GM18499 (cell line): Measurements from ENCODE around the gene DNAJC5G.
"Not testable (repeated sequence)": the region's sequence is repeated elsewhere in the genome, so short reads cannot be mapped to it uniquely, and the experiment has no call there.

Source experiments
- ATAC-seq: cut with Tn5 transposase; IDR thresholded peaks from one replicate; pipeline ENCODE4 v1.9.1; 2021; ENCODE audit warnings: moderate number of reproducible peaks; ENCODE audit not compliant: insufficient read depth, unreplicated experiment

DNAJC5G gene

GRCh38 chr2:27272537-27273522 is 2.4 kb upstream of the DNAJC5G start:
- ATAC-seq: not testable (repeated sequence)

GRCh38 chr2:27278010-27278409 is 2.8 kb downstream of the DNAJC5G start:
- no peak for ATAC-seq

- ATAC-seq: no peak
These were observed 5.6 kb downstream of the DNAJC5G start for GRCh38 chr2:27280826-27281225.

- ATAC-seq: no peak
These were observed 6.2 kb downstream of the DNAJC5G start for GRCh38 chr2:27281442-27281841.

GRCh38 chr2:27281855-27282559 is 6.8 kb downstream of the DNAJC5G start, which contains the start of gene TRIM54:
Gene TRIM54, plus strand, starts transcription at chr2:27282429. Its CDS starts 303 bp downstream, at chr2:27282732.
- ATAC-seq: no peak

GRCh38 chr2:27282892-27283291 is 7.7 kb downstream of the DNAJC5G start:
- no peak for ATAC-seq

- no peak for ATAC-seq
These were observed 9.8 kb downstream of the DNAJC5G start for GRCh38 chr2:27284996-27285395.

- no peak for ATAC-seq
These were observed 10.2 kb downstream of the DNAJC5G start for GRCh38 chr2:27285481-27285880.

GRCh38 chr2:27288610-27289009 is 13.4 kb downstream of the DNAJC5G start:
- ATAC-seq: no peak

- no peak for ATAC-seq
These were observed 15.3 kb downstream of the DNAJC5G start for GRCh38 chr2:27290549-27290948.

GRCh38 chr2:27291865-27292264 is 16.6 kb downstream of the DNAJC5G start:
- ATAC-seq: no peak

GRCh38 chr2:27294928-27295327 is 19.7 kb downstream of the DNAJC5G start:
- no peak for ATAC-seq

GRCh38 chr2:27296481-27296880 is 21.2 kb downstream of the DNAJC5G start:
- ATAC-seq: no peak

GRCh38 chr2:27297195-27297594 is 22.0 kb downstream of the DNAJC5G start:
- ATAC-seq: no peak

- ATAC-seq: no peak
These were observed 23.3 kb downstream of the DNAJC5G start for GRCh38 chr2:27298391-27299080.

- not testable (repeated sequence) for ATAC-seq
These were observed 25.4 kb downstream of the DNAJC5G start for GRCh38 chr2:27300606-27301005.

- no peak for ATAC-seq
These were observed 28.1 kb downstream of the DNAJC5G start for GRCh38 chr2:27303093-27304025.

- ATAC-seq: no peak
These were observed 29.4 kb downstream of the DNAJC5G start for GRCh38 chr2:27304488-27305240.

GRCh38 chr2:27305516-27305915 is 30.3 kb downstream of the DNAJC5G start:
- ATAC-seq: no peak
